Amniotic stem cell (primary cell): ENCODE measurements around the gene TBATA.

ENCODE experiments used
- DNase-seq: peaks from one replicate; lab custom pipeline; 2025; lab: John Stamatoyannopoulos, UW

The TBATA gene

DNA sequence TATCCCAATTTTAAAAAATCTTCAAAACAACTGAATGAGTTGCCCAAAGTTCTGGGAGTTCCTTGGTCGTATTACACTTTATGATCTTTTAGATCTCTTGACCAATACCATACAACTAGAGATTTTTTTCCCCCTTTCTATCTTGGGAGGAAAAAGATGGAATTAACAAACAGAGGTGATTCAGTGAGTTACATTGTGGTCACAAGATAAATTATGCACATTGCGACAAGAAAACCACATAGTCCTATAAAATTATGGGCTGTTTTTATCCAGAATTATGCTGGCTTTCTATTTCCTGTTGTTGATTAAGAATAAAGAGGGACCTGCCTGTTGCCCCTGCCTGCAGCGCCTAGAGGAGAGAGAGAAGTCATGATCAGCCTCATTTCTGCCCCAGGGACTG, 22.4 kb upstream of the TBATA start:
- DNase-seq: no peak

DNA sequence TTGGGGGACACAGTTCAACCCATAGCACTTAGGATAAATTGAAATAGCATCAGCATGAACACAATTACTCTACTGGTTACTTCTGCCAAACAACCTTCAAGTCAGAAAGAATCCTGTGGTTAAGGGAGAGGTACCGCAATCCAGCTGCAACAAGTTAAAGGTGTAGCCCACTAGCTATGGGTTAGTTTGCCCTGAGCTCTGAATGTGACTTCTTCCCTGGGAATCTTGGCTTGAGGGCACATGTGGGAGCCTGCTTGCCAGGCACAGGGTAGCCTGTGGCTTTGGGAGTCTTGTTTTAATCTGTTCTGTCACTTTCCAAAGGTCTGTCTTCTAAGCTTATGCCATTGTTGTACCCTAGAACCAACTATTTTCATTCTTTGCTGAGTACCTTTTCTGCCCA, 21.7 kb upstream of the TBATA start:
- DNase-seq: no peak

DNA sequence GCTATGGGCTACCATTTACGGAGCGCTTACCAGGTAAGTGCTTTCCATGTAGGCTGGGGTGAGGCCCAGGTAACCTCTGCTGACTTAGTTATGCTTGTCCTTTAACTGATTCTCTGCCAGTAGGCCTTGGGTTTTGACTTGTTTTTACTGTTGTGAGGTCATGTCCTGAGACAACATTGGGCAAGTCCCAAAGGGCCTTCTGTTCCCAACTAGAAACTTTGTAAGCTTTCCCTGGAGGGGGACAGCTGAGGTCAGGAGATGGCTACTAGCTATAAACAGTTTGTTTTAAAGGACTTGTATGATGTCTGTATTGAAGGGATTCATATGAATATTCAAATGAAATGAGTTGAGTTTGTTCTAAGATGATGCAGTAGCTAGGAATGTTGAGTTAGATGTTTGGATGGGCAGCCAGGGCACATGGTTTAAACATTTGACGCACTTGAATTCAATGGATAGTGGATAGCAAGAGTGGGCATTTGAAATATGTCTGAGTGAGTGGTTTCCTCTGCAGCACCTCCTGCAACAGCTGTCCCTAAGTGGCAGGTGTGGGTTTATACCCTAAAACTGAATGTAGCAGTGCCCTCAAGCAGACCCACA, 20.5 kb upstream of the TBATA start:
- DNase-seq: no peak

DNA sequence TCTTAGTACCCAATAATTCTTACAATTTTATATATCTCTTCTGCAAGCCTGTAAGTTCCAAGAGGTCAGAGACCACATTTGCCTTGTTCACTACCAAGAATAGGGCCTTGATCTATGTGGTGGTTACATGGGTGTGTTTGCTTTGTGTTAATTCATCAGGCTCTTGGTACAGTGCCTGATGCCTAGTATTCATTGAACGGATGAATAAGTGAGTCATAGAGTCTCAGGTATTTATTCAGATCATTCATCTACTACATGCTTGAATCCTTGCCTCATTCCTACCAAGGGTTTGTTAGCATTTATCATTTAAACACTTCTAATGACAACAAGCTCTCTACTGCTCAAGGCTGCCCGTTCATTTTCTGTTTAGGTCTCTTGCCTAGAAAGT, 19.2 kb upstream of the TBATA start:
- no peak for DNase-seq

DNA sequence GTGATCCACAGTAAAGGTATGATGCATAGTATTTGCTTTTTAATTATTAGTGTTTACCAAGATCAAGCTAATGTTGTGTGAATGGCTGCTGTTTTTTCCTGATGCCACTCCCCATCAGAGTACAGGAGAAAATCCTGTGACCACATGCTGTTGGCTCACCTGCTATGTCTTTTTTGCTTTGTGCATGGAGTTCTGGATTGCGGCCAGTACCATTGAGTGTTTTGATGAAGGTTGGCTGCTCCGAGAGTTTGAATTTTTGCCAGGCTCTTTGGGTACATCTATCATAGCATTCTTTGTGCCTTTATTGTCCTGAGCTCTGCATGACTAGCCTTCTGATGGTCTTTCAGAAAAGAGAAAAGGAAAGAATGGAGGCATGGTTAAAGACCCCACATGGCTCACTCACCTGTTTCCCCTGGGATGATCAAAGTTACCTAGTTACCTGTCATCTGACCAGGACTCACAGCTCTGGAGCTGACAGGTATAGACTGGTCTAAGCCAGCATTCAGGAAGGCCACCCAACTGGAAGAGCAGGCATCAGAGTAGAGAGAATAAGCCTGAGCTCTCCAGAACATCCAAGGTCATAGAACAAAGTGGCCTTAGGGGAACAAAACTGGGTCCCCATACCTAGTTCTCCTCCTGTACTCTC, 18.7 kb upstream of the TBATA start:
- DNase-seq: no peak

DNA sequence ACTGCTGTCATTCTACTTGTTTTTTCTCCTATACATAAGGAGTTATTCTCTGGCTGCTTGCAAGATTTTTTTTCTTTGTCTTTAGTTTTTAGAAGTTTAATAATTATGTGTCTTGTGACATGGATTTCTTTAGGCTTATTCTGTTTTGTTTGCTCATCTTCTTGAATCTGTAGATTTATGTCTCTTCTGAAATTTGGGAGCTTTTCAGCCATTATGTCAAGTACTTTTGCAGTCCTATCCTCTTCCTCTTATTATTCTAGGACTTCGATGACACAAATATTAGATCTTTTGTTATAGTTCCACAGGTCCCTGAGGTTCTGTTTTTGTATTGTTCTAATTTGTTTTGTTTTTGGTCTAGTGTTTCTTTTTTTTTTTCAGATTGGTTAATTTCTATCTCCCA, 16.7 kb upstream of the TBATA start:
- DNase-seq: no peak

DNA sequence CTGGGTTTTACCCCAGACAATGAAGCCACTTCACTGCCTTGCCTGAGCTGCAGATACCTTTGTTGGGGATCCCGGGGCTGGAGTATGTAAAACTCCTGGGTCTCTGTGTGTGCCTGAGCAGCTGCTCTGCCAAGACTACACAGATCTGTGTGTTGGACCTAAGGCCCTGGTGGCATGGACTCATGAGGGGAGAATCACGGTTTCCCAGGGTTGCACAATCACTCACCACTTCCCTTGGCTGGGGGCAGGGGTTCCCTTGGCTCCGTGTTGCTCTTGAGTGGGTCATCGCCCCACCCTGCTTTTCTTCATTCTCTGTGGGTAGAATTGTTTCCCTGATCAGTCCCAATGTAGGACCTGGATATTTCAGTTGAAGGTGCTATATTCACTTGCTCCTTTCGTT, 13.9 kb upstream of the TBATA start:
- DNase-seq: no peak

DNA sequence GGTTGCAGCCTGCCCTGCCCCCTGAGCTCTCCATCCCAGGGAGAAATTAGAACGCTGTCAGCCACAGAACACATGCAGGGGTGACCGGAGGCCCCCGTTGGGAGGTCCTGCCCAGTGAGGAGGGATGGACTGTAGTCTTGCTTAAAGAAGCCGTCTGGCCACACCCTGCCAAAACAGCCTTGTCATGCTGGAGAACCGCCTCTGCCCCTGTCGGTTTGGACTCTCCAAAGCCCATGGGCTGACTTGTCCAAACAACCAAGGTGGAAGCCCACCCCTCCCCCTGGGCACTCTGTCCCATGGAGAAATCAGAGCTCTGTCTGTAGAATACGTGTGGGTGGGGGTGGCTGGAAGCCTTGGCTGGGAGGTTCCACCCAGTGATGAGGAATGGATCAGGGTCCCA, 12.7 kb upstream of the TBATA start:
- DNase-seq: no peak

DNA sequence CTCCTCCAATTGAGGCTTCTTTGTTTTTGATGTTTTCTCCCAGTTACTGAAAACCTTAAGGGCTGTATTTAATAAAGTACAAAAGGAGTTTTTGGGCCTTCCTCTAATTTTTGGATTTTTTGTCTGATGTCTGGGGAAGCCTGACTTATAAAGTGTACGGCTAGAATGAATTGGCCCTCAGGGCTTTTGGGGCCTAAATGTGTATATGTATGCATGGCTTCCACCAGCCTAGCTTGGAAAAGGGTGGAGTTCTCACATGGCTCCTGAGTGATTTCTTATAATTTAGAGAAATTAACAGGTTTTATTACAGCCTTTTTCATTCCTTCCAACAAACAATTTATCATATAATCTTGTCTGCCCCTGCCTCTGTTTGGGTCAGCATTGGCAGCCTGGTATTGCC, 10.4 kb upstream of the TBATA start:
- DNase-seq: no peak

DNA sequence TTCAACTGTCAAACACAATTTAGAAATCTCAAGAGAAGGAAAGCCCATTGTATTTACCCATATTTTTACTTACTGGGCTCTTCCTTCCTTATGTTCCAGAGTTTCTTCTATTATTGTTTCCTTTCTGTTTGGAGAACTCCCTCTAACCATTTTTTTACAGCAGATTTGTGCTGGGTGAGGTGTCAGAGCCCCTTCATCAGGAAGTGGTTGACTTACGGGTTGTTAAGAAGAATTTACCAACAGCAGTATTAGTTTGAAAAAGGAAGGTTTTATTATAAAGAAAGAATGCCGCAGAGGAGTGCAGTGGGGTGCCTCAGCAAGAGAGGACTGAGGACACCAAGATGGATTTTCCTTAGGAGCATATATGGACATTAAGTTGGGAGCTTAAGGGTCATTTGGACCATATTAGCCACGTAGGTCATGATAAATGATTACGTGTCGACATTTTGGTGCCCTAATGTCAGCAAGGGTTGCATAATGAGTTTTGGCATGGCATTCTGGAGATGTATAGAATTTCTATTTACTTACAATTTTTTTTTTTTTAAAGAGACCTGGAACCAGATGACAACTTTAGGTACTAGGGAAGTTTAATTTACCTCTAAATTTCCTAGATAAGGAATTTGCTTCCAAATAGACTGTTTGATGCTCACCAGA, 6.3 kb upstream of the TBATA start:
- no peak for DNase-seq

DNA sequence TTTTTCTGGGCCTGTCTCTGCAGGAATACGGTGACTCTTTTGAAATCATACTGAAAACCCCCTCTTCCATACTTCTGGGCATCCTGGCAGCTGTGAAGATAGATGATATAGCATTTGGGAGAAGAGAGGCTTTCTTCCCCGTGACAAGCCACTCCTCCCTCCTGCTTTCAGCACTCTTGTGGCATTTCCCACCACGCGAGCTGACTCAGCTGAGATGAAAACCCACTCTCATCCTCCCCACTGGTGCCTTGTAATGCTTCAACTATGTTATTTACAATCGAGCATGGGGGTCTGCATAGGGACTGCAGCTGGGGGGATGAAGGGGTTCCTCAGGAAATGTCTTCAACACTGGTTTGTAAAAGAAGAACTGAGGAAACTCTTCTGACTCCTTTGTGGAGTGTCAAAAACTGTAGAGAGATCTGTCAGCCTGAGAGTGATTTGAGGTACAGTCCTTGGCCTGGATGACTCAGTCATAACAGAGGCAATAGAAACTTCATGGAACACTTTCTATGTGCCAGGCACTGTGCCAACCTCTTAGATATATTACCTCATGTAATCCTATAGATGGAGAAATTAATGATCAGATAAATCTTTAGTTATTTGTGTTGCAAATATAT, 1.7 kb upstream of the TBATA start:
- DNase-seq: no peak

DNA sequence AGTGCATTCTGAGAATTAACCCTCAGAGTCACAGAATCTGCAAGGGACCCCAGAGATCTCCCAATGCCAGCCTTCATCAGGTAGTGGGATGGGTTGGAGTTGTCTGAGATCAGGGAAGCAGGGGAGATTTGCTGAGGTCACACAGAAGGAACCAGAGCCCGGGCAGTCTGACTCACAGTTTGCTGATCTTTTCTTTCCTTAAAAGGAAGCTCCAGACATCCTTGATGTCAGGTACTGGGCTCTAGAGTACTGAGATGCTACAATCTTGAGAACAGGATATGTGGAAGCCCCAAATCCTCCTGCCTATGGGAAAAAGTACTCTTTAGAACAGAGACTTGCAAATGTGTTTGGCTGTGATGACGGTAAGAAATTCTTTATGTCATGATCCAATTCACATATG, 706 bp downstream of the TBATA start:
- DNase-seq: no peak

DNA sequence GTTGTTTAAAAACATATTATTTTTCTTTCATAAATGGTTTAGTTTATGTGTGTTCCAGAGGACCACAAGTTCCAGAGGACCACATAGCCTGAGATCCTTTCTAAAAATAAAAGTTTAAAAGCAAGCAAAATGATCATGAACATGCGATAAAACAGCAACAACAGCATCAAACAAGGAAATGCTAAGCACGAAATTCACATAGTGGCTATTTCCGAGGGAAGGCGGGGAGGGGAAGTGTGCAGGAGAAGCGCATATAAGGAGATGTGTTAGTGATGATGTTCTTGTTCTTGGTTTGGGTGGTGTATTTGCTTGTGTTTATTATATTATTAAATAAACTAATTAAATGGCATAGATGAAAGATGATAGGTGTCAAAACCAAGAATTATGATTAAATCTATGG, 1.2 kb downstream of the TBATA start:
- DNase-seq: no peak

DNA sequence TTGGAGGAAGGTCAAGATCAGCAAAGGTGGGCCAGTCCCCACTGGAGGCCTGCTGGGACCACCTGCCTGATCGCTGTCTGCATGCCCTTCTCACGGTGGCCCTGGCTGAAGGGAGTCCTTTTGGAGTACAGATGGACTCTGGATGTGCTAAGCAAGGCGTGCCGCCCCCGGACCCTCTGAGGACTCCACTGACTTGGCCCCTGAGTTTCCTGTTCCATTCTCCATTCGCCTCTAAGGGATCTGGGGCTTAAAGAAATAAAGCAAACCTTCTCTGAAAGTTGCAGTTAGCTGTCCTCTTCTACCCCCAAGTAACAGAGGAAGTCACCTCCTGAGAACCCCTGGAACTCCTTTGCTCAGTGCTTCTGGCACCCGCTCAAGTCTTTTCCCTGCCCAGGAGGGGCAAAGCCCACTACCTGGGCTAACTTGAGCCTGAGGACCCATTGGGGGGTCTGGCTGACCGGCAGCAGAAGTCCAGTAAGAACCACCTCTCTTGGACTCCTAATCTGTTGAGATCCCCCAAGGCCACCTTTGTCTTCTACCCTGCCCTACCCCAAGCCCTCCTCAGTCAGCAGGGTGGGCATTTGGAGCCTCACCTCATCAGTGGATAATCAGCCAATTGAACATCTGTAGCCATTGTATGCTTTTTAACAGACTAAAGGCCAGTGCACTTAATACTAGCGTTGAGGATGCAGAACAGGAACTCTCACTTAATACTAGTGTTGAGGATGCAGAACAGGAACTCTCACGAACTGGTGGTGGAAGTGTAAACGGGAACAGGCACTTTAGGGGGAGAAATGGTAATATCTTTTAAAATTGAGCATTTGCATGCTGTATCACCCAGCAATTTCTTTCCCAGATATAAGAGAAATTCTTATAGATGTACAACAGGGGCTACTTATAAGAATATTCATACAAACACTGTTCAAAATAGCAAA, 2.2 kb downstream of the TBATA start:
- no peak for DNase-seq

DNA sequence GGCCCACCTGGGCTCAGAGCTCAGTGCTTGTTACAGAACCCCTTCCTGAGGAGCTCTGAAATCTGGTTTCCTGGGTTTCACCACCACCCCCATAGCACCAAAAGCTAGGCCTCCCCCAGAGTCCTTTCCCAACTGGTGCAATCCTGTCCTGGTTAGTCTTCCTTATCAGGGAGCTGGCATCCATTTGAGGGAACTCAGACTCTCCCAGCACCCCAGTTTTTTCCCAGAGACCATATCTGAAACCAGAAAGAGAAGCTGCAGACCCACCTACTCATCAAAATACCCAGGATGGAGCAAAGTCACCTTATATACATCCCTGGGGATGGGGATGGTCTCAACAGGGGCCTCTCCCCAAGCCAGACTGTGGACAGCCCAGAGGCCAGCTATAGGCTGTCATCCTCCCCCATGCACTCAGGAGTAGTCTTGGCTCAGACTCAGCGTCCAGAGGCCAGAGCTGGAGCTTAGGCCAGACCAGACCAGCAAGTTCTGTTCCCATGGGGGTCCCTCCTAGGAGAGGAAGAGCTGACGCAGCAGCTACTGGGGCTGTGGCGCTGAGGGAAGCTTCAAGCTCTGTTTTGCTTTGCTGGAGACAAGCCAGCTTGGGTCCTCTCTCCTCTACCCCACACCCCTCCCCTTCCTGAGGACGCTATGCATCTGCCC, 3.0 kb downstream of the TBATA start:
- DNase-seq: no peak

DNA sequence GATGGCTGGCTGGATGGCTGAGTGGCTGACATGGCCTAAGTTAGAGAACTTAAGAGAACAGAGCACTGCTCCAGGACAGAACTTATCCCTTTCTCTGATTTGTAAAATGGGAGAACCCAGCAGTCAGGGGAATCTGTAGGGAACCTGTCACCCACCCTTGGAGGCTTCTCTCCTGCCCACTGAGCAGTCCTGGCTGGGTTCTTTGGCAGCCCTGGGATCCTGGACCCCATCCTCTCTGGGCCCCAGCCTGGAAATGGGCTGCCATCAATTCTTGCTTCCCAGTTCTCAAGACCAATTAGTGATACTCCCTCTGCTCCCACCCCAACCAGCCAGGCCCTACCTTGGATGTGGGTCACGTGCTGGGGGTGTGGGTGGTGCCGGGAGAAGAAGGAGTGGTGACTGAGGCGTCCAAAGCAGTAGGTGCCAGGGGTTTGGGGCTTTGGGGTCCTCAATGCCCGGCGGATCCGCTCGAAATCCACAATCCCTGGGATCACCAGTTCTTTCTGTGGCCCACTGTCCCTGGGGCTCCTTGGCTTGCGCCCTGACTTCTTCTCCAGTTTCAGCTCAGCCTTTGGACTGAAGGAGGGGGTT, 3.6 kb downstream of the TBATA start:
- DNase-seq: no peak

DNA sequence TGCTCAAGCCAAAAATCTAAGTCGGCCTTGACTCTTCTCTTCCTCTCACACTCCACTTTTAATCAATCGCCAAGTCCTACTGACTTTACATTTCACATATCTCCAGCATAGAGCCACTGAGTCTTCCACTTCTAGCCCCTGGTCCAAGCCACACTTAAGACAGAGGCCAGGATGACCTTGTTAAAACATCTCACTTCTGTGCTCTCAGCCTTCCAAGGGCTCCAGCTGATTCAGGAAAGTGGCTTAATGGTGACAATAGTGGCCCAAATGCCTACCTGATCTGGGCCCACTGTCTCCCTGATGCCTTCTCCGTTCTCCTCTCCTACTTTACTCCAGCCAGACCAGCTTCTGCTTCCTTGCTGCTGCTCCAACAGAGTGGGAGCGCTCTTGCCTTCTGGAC, 4.4 kb downstream of the TBATA start:
- no peak for DNase-seq

DNA sequence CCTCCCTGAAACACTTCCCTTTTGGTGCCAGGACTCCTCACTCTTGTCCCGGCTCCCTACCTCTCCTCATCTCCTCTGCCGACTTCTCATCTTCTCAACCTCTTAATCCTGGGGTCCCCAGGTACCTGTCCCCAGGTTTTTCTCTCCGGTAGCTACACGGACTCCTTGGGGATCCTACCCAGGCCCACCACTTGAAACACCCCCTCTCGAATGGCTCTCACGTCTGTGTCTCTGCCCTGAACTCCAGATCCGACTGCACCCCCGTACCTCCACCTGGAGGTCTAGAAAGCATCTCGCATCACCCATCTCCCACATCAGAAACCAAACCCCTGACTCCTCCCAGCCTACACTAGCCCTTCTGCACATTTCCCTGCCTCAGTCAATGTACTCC, 4.8 kb downstream of the TBATA start:
- no peak for DNase-seq

DNA sequence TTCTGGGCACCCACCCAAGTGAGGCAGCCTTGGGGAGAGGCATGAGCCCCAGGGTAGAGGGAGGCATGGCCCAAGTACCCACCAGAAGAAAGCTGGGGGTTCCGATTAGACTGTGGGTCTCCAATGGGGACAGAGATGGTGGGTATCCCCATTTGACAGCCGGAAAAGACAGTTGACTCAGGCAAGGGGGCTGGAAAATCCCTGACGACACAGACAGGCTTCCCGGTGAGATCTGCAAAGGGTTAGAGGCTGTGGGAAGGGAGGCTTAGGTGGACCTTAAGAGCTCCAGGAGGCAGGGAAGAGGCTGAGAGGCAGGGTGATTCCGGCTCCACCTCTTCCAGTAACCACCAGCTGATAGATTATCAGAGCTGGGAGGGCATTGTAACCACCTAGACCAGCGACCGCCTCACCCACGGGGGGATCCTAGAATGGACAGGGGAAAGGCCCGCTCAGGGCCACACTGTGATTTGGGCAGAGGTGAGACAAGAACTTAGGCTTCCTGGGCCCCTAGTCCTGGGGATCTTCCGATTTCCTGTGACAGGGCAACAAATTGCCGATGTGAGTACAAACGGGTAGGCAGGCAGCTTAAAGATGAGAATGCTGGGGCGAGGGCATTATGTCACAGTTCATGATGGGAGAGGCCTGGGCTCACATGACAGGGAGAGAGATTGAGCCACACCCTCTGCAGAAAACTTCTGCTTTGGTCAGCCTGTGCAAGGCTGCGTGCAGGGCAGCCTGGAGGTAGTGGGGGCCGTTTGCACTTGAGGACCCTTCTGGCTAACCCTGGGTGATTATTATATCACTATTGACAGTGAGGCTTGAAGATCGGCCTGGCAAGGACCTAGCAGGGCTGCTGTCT, 5.4 kb downstream of the TBATA start:
- DNase-seq: no peak

DNA sequence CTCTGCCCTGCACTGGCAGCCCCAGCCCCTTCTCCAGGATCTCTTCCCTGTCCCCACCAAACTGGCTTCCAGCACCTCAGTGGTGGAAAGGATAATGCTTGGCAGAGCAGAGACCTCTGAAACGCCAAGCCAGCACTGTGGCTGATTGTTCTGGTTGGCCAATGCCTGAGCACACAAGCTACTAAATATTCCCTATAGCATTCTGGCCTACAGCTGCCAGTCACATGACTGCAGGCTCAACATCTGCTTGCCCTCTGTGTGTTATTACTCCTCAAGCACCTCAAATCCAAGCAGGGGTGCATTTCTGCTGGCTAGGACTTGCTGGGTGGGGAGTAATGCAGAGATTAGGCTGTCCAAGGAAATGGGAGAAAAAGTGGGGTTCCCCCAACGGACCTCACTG, 6.1 kb downstream of the TBATA start:
- no peak for DNase-seq
